BLaER1 treated with 17β-estradiol and CSF1 and Interleukin-3, amounts not matched to agents 10 nM and 100 nM (cell line): Measurements from ENCODE around the gene DDX23.
A peak's percentile ranks its signal among the peaks of the same experiment; 100 is the strongest.

ENCODE experiments used
- H3K27ac ChIP-seq, 11 experiments: shearing (Covaris generic); formaldehyde crosslinking; 2 replicates each; pipeline ENCODE4 v1.8.1; 2022
- H3K27me3 ChIP-seq, 11 experiments: shearing (Covaris generic); formaldehyde crosslinking; 2 replicates each; pipeline ENCODE4 v1.8.1; 2022
- H3K36me3 ChIP-seq, 11 experiments: shearing (Covaris generic); formaldehyde crosslinking; 2 replicates each; pipeline ENCODE4 v1.8.1; 2022
- H3K4me1 ChIP-seq, 10 experiments: shearing (Covaris generic); formaldehyde crosslinking; 2 replicates each; pipeline ENCODE4 v1.8.1; 2022
- H3K4me2 ChIP-seq, 11 experiments: shearing (Covaris generic); formaldehyde crosslinking; 2 replicates each; pipeline ENCODE4 v1.8.1; 2022
- H3K4me3 ChIP-seq, 10 experiments: shearing (Covaris generic); formaldehyde crosslinking; 2 replicates each; pipeline ENCODE4 v1.8.1; 2022
- H3K9ac ChIP-seq, 11 experiments: shearing (Covaris generic); formaldehyde crosslinking; 2 replicates each; pipeline ENCODE4 v1.8.1; 2022
- H3K9me3 ChIP-seq, 11 experiments: shearing (Covaris generic); formaldehyde crosslinking; replicated peaks in 1 of 11; 2 replicates each; pipeline ENCODE4 v1.8.1; 2022
- H4K20me1 ChIP-seq, 11 experiments: shearing (Covaris generic); formaldehyde crosslinking; 2 replicates each; pipeline ENCODE4 v1.8.1; 2022
- Cebpa-rat ChIP-seq, 11 experiments: shearing (Covaris generic); IDR thresholded peaks; 2 replicates each; pipeline ENCODE4 v1.8.1; 2022

The DDX23 gene

DNA sequence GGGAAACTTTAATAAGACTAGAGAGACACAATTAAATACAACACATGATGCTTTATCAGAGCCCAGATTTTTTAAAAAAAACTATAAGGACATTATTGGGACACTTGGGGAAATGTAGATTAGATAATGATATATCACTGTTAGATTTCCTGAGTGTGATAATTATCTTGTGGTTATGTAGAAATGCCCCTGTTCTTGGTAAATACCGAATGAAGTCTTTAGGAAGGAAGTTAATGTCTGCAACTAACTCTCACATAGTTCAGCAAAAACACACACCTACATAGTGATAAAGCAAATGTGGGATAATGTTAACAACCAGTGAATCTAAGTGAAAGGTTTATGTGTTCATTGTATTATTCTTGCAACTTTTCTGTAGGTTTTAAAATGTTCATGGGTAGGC, 48.3 kb downstream of the DDX23 start:
- H3K4me2 ChIP-seq = peak overlapping the region in 1 of 11 experiments; percentile 33; a peak in 1 of 22 replicates
- H3K36me3 ChIP-seq = no peaks in the 10 kb centered on the region
- H3K27ac ChIP-seq = no peak overlapping the region
- H3K9ac ChIP-seq = no peak overlapping the region
- peaks cover 0 to 23% (median 0%) of the 10 kb centered on the region in 10 experiments; a peak in 7 of 20 replicates for H3K4me1 ChIP-seq
- no peak for TF ChIP-seq Cebpa-rat (IDR thresholded peaks at IDR 0.05)
- no peaks in the 10 kb centered on the region for H3K9me3 ChIP-seq
- H4K20me1 ChIP-seq = no peaks in the 10 kb centered on the region
- H3K4me3 ChIP-seq = no peak overlapping the region
- H3K27me3 ChIP-seq = no peaks in the 10 kb centered on the region

GRCh38 chr12:48800971-48801370, 51.0 kb downstream of the DDX23 start:
- no peak for TF ChIP-seq Cebpa-rat (IDR thresholded peaks at IDR 0.05)
- Histone ChIP-seq H3K9ac (no peak overlapping the region), H3K27me3 (no peaks in the 10 kb centered on the region), H3K36me3 (no peaks in the 10 kb centered on the region), H3K27ac (no peak overlapping the region), H4K20me1 (no peaks in the 10 kb centered on the region), H3K9me3 (no peaks in the 10 kb centered on the region), H3K4me2 (no peak overlapping the region), H3K4me3 (no peak overlapping the region), H3K4me1 (peaks cover 0 to 25% (median 16%) of the 10 kb centered on the region in 10 experiments; a peak in 17 of 20 replicates)

GRCh38 chr12:48800457-48800856, 51.5 kb downstream of the DDX23 start:
- no peaks in the 10 kb centered on the region for H3K36me3 ChIP-seq
- no peak overlapping the region for H3K9ac ChIP-seq
- no peaks in the 10 kb centered on the region for H4K20me1 ChIP-seq
- H3K4me3 ChIP-seq = no peak overlapping the region
- TF ChIP-seq Cebpa-rat (IDR thresholded peaks at IDR 0.05) = no peak
- no peaks in the 10 kb centered on the region for H3K9me3 ChIP-seq
- H3K27ac ChIP-seq = no peak overlapping the region
- no peaks in the 10 kb centered on the region for H3K27me3 ChIP-seq
- H3K4me2 ChIP-seq = no peak overlapping the region
- peaks cover 0 to 29% (median 19%) of the 10 kb centered on the region in 10 experiments; a peak in 17 of 20 replicates for H3K4me1 ChIP-seq

DNA sequence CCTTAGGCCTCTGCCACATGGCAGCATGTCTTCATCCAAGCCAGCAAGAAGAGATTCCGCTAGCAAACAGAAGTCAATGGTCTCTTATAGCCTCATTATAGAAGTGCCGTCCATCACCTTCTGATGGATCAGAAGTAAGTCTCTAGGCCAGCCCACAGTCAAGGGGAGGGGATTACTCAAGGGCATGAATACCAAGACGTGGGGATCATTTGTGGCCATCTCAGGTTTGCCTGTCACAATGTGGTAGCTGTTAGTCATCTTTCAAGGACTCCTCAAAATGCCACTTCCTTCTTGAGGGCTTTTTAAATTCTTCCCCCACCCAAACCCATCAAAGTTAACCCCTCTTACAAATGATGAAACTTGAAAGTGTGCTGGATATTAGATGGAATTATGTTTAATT, 55.0 kb downstream of the DDX23 start:
- Histone ChIP-seq H3K9ac (peak overlapping the region in 1 of 11 experiments; percentile 41; a peak in 1 of 22 replicates), H3K4me3 (no peak overlapping the region), H3K4me1 (peaks cover 14 to 38% (median 33%) of the 10 kb centered on the region in 10 experiments), H4K20me1 (no peaks in the 10 kb centered on the region), H3K9me3 (no peaks in the 10 kb centered on the region), H3K27me3 (no peaks in the 10 kb centered on the region), H3K36me3 (no peaks in the 10 kb centered on the region), H3K27ac (no peak overlapping the region), H3K4me2 (peak overlapping the region in 9 of 11 experiments; percentile 4 to 62 (median 41); a peak in 15 of 22 replicates)
- TF ChIP-seq Cebpa-rat (IDR thresholded peaks at IDR 0.05) = no peak

GRCh38 chr12:48795550-48796455, 56.2 kb downstream of the DDX23 start:
- H3K27ac ChIP-seq = no peak overlapping the region

GRCh38 chr12:48794870-48795269, 57.1 kb downstream of the DDX23 start:
- H3K4me3 ChIP-seq = no peak overlapping the region
- H3K36me3 ChIP-seq = no peaks in the 10 kb centered on the region
- no peak overlapping the region for H3K9ac ChIP-seq
- H4K20me1 ChIP-seq = no peaks in the 10 kb centered on the region
- H3K27me3 ChIP-seq = no peaks in the 10 kb centered on the region
- no peak overlapping the region for H3K27ac ChIP-seq
- no peak for TF ChIP-seq Cebpa-rat (IDR thresholded peaks at IDR 0.05)
- H3K9me3 ChIP-seq = no peaks in the 10 kb centered on the region
- peak overlapping the region; percentile 1 to 62 (median 38); a peak in 17 of 22 replicates for H3K4me2 ChIP-seq
- peaks cover 14 to 42% (median 36%) of the 10 kb centered on the region in 10 experiments for H3K4me1 ChIP-seq

More at GRCh38 chr12:48795550-48796455, 56.2 kb downstream of the DDX23 start:
- Histone ChIP-seq H3K36me3 (no peaks in the 10 kb centered on the region), H3K9me3 (no peaks in the 10 kb centered on the region), H3K27me3 (no peaks in the 10 kb centered on the region), H3K4me2 (peak overlapping the region in 9 of 11 experiments; percentile 13 to 76 (median 48); a peak in 12 of 22 replicates), H3K4me3 (no peak overlapping the region), H3K9ac (no peak overlapping the region), H3K4me1 (peaks cover 14 to 38% (median 33%) of the 10 kb centered on the region in 10 experiments), H4K20me1 (no peaks in the 10 kb centered on the region)
- TF ChIP-seq Cebpa-rat (IDR thresholded peaks at IDR 0.05) = no peak

- Histone ChIP-seq H3K4me3 (no peak overlapping the region), H3K27me3 (no peaks in the 10 kb centered on the region), H3K36me3 (no peaks in the 10 kb centered on the region), H3K4me1 (peaks cover 14 to 45% (median 38%) of the 10 kb centered on the region in 10 experiments), H3K27ac (no peak overlapping the region), H3K9ac (no peak overlapping the region), H4K20me1 (no peaks in the 10 kb centered on the region), H3K4me2 (peak overlapping the region in 3 of 11 experiments; percentile 30 to 40 (median 38); a peak in 2 of 22 replicates), H3K9me3 (no peaks in the 10 kb centered on the region)
- no peak for TF ChIP-seq Cebpa-rat (IDR thresholded peaks at IDR 0.05)
These were observed 58.3 kb downstream of the DDX23 start for GRCh38 chr12:48793696-48794095.

GRCh38 chr12:48789858-48790326, 62.1 kb downstream of the DDX23 start:
- H3K36me3 ChIP-seq = no peaks in the 10 kb centered on the region
- H3K27me3 ChIP-seq = no peaks in the 10 kb centered on the region
- peak overlapping the region in 8 of 10 experiments; percentile 79 to 96 (median 88); a peak in 13 of 20 replicates for H3K4me3 ChIP-seq
- peaks cover 0 to 8% (median 0%) of the 10 kb centered on the region in 11 experiments; a peak in 2 of 22 replicates for H4K20me1 ChIP-seq
- no peaks in the 10 kb centered on the region for H3K9me3 ChIP-seq
- H3K4me2 ChIP-seq = peak overlapping the region; percentile 83 to 99 (median 97)
- H3K4me1 ChIP-seq = peaks cover 22 to 58% (median 50%) of the 10 kb centered on the region in 10 experiments
- H3K27ac ChIP-seq = peak overlapping the region in 2 of 11 experiments; percentile 77 to 85; a peak in 1 of 22 replicates
- no peak for TF ChIP-seq Cebpa-rat (IDR thresholded peaks at IDR 0.05)
- H3K9ac ChIP-seq = peak overlapping the region in 5 of 11 experiments; percentile 86 to 88 (median 87); a peak in 6 of 22 replicates
